HPDE6-E6E7 (cell line): ENCODE measurements around the gene ZBTB8A.
"Not testable (repeated sequence)": the region's sequence is repeated elsewhere in the genome, so short reads cannot be mapped to it uniquely, and the experiment has no call there.

Experiments used
- DNase-seq: peaks from one replicate; pipeline ENCODE4 v3.0.0; 2011; ENCODE audit warnings: missing footprints; ENCODE audit errors: extremely low spot score

Gene ZBTB8A

DNA sequence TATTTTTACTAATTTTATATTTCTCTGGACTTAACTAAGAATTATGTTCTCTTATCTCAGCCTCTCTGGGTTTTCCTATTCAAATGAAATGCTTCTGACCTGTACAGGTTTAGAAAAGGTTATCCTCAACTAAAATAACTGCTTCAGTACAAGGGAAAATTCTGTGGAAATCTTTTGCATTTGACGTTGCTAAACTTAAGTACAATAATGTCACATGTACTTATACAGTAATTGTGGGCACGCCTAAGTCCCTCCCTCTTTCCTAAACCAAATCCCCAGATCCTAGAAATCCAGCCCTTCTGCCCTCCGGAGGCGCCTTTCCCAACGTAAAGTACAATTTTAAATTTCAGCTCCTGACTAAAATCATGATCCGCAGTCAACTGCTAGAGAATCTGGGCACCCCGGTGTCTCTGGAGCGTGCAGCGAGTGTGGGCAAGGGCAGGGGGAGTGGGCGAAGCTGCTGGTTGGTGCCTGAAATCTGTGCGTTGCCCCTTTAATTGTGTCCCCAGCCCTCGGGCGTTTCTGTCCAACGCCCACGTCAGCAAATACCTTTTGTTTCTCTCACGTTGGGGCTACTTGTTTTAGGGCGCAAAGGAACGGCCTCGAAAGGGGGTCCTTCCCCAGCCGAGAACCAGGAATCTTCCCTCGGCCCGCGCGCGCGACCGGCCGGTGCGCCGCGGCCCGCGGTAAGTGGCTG, at the start of gene ZBTB8A:
Gene ZBTB8A (plus strand): TSS at position 541 of the 697 bp plus-strand sequence. CDS start 53,505 bp downstream, outside the sequence.
- DNase-seq: peak; percentile 40

GRCh38 chr1:32489774-32490454, 49.3 kb upstream of the ZBTB8A start:
- DNase-seq: no peak

- no peak for DNase-seq
Measured at GRCh38 chr1:32491386-32491785, 47.8 kb upstream of the ZBTB8A start.

DNA sequence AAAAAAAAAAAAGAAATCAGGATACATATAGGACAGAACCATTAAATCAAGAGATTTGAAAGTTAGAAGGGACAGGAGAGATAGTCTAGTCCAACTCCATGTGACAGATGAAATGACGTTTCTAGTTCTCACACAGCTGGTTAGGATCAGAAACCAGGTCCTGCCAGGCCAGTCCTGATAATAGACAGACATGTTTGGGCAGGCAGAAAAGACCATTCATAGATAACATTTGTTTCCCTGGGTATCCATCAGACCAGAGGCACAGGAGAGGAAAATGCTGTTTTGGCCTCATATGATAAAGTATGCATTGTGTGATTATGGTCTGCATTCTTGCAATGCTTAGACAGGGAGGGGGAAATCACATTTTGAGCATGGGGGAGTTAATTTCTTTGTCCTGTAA, 45.0 kb upstream of the ZBTB8A start:
- DNase-seq: peak; percentile 78

DNA sequence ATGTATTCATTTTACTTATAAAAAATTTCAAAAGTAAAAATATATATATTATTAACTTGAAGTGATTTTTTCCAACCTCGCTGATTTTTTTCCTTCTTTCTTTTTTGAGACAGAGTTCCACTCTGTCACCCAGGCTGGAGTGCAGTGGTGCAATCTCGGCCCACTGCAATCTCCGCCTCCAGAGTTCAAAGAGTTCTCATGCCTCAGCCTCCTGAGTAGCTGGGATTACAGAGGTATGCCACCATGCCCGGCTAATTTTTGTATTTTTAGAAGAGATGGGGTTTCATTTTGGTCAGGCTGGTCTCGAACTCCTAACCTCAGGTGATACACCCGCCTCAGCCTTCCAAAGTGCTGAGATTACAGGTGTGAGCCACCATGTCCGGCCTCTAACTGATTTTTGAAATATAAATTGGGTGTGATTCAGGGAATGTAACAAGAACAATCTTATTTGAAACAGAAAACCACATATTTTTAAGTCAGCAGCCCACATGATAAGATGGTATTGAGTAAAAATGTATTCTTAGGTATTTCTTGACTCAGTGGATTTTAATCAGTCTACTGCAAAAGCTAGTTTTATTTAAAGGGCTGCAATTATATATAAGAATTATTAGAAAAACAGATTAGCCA, 44.4 kb upstream of the ZBTB8A start:
- no peak for DNase-seq

- DNase-seq: no peak
Measured at GRCh38 chr1:32496127-32496526, 43.1 kb upstream of the ZBTB8A start.

GRCh38 chr1:32498751-32499150, 40.5 kb upstream of the ZBTB8A start:
- no peak for DNase-seq

DNA sequence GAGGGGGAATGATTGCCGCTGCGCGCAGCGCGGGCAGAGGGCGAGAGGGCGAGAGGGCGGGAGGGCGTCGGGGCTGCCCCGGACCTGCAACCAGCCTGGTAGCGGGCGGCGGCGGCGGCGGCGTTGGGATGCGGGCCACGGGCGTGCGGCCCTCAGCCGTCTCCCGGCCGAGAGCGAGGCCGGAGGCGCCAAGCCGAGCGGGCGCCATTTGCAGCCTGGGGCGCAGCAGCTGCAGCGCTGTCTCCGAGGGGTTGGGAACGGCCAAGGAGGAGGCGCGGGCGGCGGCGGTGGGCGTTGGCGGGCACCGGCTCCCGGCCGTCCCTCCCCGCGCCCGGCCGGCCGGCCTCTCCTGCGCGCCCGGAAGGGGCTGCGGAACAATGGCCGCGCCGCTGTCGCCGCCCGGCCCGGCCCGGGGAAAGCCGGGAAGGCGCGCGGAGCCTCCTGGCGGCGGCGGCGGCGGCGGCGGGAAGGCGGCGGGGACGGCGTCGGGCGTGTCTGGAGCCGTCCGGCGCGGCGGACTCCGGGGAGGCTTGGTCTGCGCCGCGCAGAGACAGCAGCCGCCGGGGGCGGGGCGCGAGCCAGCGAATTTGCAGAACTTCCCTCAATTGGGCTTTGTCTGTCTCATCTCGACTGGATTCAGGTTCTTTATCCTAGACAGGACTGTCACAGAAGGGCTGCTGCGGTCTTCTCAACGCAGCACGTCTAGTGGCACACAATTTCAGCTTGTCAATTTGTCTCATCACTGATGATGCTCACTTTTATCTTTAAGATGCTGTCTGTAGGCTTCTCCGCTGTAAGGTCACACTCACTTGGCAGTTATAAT, 38.6 kb upstream of the ZBTB8A start:
- peak; percentile 79 for DNase-seq

DNA sequence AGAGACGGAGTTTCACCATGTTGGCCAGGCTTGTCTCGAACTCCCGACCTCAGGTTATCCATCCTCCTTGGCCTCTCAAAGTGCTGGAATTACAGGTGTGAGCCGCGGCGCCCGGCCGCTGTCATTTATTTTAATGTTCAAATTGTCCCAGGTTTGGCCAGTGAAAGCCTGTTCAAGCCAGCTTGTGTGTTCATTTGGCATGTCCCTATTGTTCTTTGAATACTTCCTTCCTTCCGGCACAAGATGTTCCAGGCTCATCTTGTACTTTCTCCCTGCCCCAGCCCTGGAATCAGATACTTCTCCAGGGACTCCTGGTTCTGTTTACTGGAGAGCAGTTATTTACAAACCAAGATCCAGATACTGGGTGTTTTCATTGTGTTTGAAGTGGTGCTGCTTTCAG, 37.4 kb upstream of the ZBTB8A start:
- DNase-seq: no peak

- DNase-seq: no peak
Measured at GRCh38 chr1:32503153-32503552, 36.1 kb upstream of the ZBTB8A start.

DNA sequence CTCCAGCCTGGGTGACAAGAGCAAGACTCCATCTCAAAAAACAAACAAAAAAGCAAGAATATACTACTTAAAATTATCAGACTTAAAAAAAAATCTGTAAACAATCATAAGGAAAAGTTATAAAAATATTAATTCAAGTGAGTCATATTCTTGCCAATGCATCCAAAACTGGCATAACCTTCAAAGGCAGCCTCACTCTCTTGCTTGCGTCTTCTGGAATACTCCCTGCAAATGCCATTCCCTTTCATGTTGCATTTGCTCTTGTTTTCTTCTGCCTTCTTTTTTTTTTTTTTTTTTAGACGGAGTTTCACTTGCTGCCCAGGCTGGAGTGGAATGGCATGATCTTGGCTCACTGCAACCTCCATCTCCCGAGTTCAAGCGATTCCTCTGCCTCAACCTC, 32.2 kb upstream of the ZBTB8A start:
- no peak for DNase-seq

DNA sequence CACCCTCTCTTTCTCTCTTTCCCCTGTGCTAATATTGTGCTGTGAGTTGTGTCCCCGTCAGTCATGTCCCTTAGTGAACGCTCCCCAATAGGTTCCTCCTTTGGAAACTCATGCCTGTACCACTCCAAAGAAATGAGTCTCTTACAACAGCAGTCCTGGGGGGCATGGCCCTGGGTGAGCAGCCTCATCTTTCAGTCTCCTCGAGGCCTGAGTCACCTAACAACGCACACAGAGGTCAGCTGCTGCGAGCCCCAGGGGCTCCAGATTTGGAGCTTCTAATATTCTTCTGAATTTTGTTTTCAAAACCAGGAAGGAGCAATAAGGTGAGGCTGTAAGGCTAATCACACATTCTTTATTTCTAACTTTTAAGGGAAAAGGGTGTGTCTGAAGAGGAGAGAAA, 30.5 kb upstream of the ZBTB8A start:
- DNase-seq: no peak

DNA sequence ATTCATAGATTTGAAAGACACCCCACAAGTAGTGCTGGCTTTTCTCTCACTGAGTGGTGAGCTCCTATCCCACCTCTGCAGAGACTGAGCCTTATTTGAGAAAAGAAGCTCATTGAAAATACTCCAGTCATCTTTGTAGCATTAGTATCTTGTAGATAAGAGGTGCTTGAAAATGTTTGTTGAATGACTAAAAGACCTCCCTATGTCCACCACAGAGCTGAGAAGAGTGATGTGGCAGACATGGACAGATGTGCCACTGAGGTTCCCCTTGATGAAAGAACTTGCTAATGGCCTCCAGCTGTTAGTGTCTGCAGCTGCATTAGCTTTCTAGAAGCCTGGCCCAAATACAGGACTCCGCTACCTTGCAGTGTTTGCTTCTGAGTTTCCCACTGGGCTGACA, 29.3 kb upstream of the ZBTB8A start:
- no peak for DNase-seq

- DNase-seq: no peak
Measured at GRCh38 chr1:32516402-32516801, 22.8 kb upstream of the ZBTB8A start.

DNA sequence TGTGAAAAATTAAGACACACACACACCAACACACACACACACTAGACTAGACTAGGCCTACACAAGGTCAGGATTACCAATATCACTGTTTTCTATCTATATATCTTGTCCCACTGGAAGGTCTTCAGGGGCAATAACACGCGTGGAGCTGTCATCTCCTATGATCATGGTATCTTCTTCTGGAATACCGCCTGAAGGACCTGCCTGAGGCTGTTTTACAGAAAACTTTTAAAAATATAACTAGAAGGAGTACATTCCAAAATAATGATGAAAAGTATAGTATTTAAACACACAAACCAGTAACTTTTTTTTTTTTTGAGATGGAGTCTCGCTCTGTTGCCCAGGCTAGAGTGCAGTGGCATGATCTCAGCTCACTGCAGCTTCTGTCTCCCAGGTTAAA, 20.3 kb upstream of the ZBTB8A start:
- DNase-seq: no peak

- no peak for DNase-seq
Measured at GRCh38 chr1:32521165-32521564, 18.1 kb upstream of the ZBTB8A start.

- DNase-seq: no peak
Measured at GRCh38 chr1:32525053-32525452, 14.2 kb upstream of the ZBTB8A start.

GRCh38 chr1:32525661-32526444, 13.4 kb upstream of the ZBTB8A start:
- DNase-seq: no peak

- not testable (repeated sequence) for DNase-seq
Measured at GRCh38 chr1:32528550-32528949, 10.7 kb upstream of the ZBTB8A start.

GRCh38 chr1:32533792-32534327, 5.4 kb upstream of the ZBTB8A start:
- DNase-seq: no peak

DNA sequence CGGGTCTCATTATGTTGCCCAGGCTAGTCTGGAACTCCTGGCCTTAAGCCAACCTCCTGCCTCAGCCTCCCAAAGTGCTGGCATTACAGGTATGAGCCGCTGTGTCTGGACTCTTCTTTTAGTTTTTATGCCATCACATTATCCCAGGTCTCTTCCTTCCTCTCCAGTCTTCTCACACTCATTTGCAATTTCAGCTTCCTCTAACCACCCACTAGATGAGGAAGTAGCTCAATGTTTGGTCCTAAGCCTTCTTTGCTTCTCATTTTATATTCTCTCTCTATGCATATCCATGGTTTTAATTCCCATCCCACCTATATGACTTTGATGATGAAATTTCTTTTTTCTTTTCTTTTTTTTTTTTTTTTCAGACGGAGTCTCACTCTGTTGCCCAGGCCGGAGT, 3.1 kb upstream of the ZBTB8A start:
- no peak for DNase-seq
